ENCODE results near the gene ZSWIM4.

Gene ZSWIM4

GRCh38 chr19:13813147-13813546, 17.9 kb downstream of the ZSWIM4 start:
- no peak for DNase-seq

GRCh38 chr19:13814550-13814949, 19.3 kb downstream of the ZSWIM4 start:
- no peak for DNase-seq

DNA sequence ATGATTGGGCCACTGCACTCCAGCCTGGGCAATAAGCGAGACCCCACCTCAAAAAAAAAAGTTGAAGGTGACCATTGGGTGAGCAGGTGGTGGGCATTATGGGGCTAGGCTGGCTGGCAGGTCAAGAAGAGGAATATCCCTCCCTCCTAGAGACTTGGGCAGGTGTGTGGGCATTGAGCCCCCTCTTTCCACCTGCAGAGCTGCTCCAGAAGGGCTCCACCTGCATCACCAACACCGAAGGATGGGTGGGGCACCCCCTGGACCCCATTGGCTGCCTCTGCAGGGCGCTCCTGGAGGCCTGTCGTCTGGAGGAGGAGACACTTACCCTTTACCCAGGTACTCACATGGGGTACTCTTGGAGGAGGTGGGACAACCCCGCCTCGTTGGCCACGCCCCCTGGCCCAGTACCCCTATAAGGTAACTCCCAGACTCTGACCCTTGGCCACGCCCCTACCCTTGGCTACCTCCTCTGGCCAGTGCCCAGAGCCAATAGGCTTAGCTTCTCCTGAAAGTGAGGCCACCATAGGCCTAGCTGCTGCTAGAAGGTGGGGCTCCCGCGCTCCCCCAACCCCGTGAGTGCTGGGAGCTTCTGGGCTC, 21.9 kb downstream of the ZSWIM4 start:
- peak; percentile 92 for DNase-seq

- DNase-seq, result peak; percentile 93
These were observed 22.6 kb downstream of the ZSWIM4 start for GRCh38 chr19:13817615-13818371.

GRCh38 chr19:13819238-13819637, 24.0 kb downstream of the ZSWIM4 start:
- no peak for DNase-seq

DNA sequence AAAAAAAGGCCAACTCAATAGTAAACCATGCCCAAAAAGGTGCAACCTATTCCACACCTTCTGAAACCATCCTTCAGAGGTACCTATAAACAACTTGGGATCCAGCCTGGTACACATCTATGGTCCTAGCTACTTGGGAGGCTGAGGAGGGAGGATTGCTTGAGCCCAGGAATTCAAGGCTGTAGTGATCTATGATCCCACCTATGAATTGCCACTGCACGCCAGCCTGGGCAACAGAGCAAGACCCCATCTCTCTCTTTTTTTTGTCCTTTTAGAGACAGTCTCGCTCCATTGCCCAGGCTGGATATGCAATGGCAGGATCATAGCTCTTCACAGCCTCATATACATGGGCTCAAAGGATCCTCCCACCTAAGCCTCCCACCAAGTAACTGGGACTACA, 26.0 kb downstream of the ZSWIM4 start:
- no peak for DNase-seq

- no peak for DNase-seq
These were observed 28.0 kb downstream of the ZSWIM4 start for GRCh38 chr19:13823256-13823655.

DNA sequence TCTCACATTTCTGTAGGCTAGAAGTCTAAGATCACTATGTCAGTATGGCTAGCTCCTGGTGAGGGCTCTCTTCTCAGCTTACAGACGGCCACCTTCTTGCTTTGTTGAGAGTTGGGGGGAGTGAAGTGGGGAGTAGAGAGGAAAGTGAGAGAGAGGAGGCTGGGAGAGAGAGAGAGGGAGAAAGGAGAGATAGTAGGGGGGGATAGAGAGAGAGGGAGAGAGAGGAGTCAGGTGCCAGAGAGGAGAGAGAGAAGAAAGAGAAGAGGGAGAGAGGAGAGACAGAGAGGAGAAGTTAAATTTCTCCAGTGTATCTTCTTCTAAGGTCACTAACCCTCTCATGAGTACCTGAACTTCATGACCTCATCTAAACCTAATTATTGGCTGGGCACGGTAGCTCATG, 28.7 kb downstream of the ZSWIM4 start:
- DNase-seq, result no peak

- no peak for DNase-seq
These were observed 29.5 kb downstream of the ZSWIM4 start for GRCh38 chr19:13824703-13825102.

DNA sequence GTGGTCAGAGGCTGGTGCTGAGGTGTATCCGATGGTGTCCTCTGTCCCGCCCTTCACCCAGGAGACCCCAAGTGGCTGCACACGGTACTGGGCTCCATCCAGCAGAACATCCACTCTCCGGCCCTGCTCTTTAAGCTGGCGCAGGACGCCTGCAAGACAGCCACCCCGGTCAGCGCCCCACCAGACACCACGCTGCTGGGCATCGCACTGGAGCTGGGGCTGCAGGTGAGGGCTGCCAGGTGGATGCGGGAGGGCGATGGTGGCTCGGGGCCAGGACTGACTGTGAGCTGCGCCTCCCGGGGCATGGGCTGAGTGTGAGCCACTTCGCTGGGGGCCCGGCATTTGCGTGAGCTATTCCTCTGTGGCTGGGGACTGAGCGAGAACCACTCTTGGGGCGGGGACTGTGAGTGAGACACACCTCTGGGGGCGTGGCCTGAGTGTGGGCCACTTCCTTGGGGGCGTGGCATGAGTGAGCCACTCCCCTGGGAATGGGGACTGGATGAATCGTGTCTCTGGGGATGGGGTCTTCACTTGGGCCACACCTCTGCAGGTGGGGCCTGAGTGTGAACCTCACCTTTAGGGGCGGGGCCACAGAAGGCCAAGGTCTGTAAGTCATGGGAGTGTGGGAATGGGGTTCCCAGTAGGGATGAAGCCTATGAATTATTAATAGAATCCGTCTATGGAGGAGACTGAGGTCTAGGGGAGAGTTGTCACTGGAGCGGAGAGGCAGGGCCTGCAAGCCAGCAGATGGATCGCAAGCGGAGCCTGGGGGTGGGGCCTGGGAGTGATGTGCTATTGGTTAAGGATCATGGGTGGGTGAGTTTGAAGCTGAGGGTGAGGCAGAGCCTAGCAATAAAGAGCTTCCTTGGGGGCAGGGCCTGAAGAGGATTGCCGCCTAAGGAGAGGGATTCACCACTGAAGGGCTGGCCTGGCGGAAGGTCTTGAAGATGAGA, 30.5 kb downstream of the ZSWIM4 start:
- no peak for DNase-seq

- no peak for DNase-seq
These were observed 31.5 kb downstream of the ZSWIM4 start for GRCh38 chr19:13826652-13827235.

- no peak for DNase-seq
These were observed 32.4 kb downstream of the ZSWIM4 start for GRCh38 chr19:13827656-13828055.

DNA sequence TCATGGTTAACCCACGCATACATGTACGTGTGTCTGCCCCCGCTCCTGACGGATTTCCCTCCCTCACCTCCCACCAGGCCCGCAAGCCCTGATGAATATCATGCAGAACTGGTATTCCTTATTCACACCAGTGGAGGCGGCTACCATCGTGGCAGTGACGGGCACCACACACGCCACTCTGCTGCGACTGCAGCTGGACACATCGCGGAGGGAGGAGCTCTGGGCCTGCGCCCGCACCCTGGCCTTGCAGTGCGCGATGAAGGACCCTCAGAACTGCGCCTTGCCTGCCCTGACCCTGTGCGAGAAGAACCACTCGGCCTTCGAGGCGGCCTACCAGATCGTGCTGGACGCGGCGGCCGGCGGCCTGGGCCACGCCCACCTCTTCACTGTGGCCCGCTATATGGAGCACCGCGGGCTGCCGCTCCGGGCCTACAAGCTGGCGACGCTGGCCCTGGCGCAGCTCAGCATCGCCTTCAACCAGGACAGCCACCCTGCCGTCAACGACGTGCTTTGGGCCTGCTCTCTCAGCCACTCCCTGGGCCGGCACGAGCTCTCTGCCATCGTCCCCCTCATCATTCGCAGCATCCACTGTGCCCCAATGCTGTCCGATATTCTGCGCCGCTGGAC, 35.0 kb downstream of the ZSWIM4 start:
- DNase-seq, result no peak

DNA sequence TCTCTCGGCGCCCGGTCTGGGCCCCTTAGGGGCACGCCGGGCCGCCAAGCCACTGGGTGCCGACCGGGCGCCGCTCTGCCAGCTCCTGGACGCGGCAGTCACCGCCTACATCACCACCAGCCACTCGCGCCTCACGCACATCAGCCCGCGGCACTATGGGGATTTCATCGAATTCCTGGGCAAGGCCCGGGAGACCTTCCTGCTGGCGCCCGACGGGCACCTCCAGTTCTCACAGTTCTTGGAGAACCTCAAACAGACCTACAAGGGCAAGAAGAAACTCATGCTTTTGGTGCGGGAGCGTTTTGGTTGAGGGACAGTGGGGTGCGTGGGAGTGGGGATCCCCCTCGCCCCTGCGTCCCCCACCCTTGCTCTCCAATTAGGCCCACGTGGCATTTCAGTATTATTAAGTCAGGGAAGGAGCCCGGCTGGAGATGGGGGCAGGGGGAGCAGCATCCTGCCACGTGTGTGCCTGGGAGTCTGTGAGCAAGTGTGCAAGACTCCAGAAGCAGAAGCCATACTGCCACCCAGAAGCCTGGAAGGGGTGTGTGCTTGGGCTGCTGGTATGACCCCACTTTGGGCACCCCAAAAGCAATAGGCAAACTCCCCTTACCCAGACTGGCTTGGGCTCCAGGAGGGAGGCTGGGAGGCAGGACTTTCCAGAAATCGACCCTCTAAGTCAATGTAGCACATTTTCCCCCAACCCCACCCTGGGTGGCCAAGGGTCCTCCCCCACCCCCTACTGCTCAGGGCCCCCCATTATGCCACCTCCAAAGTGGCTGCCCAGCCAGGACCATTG, 35.7 kb downstream of the ZSWIM4 start:
- DNase-seq, result no peak

- no peak for DNase-seq
These were observed 36.6 kb downstream of the ZSWIM4 start for GRCh38 chr19:13831537-13832467.

DNA sequence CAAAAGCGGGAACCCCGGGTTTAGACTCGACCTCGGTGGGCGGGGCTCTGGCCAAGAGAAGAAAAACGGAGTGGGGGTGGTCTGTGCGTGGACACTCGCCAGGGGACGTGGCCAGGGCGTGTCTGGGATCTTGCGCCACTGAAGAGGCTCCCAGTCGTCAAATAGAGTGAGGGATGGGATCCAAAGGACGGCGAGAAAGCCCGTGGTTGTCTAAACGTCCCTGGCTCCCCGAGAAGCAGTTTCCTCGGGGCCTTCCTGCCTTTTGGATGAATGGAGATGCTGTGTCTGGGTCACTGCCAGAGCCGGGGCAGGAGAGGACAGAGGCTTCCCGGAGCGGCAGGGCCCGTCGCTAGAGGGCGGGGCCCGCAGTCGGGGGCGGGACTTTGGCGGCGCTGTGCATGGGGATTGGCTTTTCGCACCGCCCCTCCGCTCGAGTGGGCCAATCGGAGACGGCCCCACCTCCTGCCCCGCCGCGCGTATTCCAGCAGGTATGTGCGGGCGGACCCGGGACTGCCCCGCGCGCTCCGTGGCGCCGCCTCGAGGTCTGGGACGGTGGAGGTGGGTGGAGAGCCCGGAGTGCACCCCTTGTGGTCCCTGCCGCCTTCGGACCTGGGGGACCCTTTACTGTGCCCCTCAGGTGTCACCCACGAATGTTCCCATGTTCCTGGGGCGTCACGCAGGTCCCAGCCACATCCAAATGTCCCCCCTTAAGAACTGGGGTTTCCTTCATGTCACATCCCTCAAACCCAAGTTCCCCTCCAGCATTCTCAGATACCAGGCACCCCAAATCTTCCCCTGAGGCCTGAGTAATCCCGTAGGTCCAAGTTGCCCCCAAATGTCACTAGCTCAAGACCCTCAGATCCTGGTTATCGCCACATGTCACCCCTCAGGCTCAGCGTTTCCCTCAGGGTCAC, 38.3 kb downstream of the ZSWIM4 start:
- peak; percentile 86 for DNase-seq

- no peak for DNase-seq
These were observed 39.2 kb downstream of the ZSWIM4 start for GRCh38 chr19:13834244-13835069.
